ENCODE results near the gene TTC23L. TPM values are rescaled to one million over a fixed set of nuclear protein-coding genes. Genes with fewer than 3 reads are reported as not detected.

TTC23L gene
- total and polyA plus RNA-seq, 5 donors from 2014 or later: not detected

DNA sequence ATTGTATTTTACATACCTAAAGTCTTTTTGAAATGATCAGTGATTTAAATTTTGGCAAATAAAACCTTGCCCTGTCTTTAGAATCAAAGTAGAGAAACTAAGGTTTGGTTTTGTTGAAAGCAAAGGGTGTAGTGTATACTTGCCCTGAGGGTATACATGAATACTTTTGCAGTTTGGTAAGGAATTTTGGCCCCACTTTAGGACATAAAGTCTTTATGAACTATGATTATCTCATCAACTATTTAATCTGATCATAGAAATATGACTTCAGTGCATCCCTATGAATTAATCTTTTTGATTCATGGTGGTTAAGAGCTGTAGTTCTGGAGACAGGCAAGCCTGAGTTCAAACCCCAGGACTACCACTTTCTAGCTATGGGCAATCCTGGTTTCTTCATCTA, 58.7 kb downstream of the TTC23L start:
- Histone ChIP-seq H3K27me3 (ENCODE audit: control insufficient read depth, insufficient read depth, low read length) (no peaks in the 10 kb centered on the region), H3K4me3 (ENCODE audit: low read depth, low read length) (no peak overlapping the region), H3K4me1 (ENCODE audit: control insufficient read depth, insufficient read depth, low read length, poor library complexity, severe bottlenecking) (no peaks in the 10 kb centered on the region), H3K9me3 (ENCODE audit: control insufficient read depth in 2 of 2, low read length in 2 of 2) (no peaks in the 10 kb centered on the region), H3K36me3 (ENCODE audit: control insufficient read depth, insufficient read depth, low read length) (no peaks in the 10 kb centered on the region), H3K27ac (ENCODE audit: insufficient read depth, low read length, poor library complexity, severe bottlenecking) (no peak overlapping the region)
- Mint-ChIP-seq H3K27ac (no peak overlapping the region), H3K4me3 (no peak overlapping the region), H3K9me3 (no peaks in the 10 kb centered on the region), H3K4me1 (no peaks in the 10 kb centered on the region), H3K36me3 (peaks cover 14% of the 10 kb centered on the region), H3K27me3 (no peaks in the 10 kb centered on the region)
- no peak for DNase-seq
- no peak for ATAC-seq (ENCODE audit: low read depth in 2 of 2)

- H3K4me3 Mint-ChIP-seq: no peak overlapping the region
- H3K9me3 Mint-ChIP-seq: no peaks in the 10 kb centered on the region
- Histone ChIP-seq H3K9me3 (ENCODE audit: control insufficient read depth in 2 of 2, low read length in 2 of 2) (no peaks in the 10 kb centered on the region), H3K4me3 (ENCODE audit: low read depth, low read length) (no peak overlapping the region), H3K4me1 (ENCODE audit: control insufficient read depth, insufficient read depth, low read length, poor library complexity, severe bottlenecking) (no peaks in the 10 kb centered on the region), H3K27me3 (ENCODE audit: control insufficient read depth, insufficient read depth, low read length) (no peaks in the 10 kb centered on the region), H3K27ac (ENCODE audit: insufficient read depth, low read length, poor library complexity, severe bottlenecking) (no peak overlapping the region), H3K36me3 (ENCODE audit: control insufficient read depth, insufficient read depth, low read length) (no peaks in the 10 kb centered on the region)
- no peaks in the 10 kb centered on the region for H3K4me1 Mint-ChIP-seq
- DNase-seq (peak; percentile 25 to 63 (median 47)), ATAC-seq (ENCODE audit: low read depth in 2 of 2) (peak; percentile 42 to 68)
- H3K27me3 Mint-ChIP-seq: no peaks in the 10 kb centered on the region
- H3K27ac Mint-ChIP-seq: no peak overlapping the region
- H3K36me3 Mint-ChIP-seq: peaks cover 16% of the 10 kb centered on the region
Observed at GRCh38 chr5:34898258-34898895, 59.4 kb downstream of the TTC23L start.

DNA sequence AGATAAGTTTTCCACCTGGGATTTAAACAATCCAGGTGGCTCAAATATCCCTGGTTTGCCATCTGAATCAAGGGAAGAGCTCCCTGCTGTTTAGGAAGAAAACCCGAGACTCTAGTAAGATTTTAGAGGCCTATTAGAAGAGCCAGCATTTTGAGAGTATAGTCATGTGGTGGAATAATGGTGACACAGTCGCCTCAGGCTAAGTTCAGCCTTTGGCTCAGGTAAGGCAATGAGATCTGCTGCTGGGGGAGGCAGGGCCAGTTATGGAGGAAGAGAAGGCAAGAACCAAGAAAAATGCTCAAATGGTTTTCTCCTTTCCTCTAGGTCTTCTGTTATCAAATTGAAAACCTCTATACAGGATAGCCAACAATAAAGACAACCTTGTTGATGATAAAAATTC, 60.1 kb downstream of the TTC23L start:
- DNase-seq (no peak), ATAC-seq (ENCODE audit: low read depth in 2 of 2) (no peak)
- Histone ChIP-seq H3K9me3 (ENCODE audit: control insufficient read depth in 2 of 2, low read length in 2 of 2) (no peaks in the 10 kb centered on the region), H3K36me3 (ENCODE audit: control insufficient read depth, insufficient read depth, low read length) (no peaks in the 10 kb centered on the region), H3K4me3 (ENCODE audit: low read depth, low read length) (no peak overlapping the region), H3K4me1 (ENCODE audit: control insufficient read depth, insufficient read depth, low read length, poor library complexity, severe bottlenecking) (no peaks in the 10 kb centered on the region), H3K27ac (ENCODE audit: insufficient read depth, low read length, poor library complexity, severe bottlenecking) (no peak overlapping the region), H3K27me3 (ENCODE audit: control insufficient read depth, insufficient read depth, low read length) (no peaks in the 10 kb centered on the region)
- Mint-ChIP-seq H3K36me3 (peaks cover 19% of the 10 kb centered on the region), H3K9me3 (no peaks in the 10 kb centered on the region), H3K27ac (no peak overlapping the region), H3K4me1 (no peaks in the 10 kb centered on the region), H3K27me3 (no peaks in the 10 kb centered on the region), H3K4me3 (no peak overlapping the region)

DNA sequence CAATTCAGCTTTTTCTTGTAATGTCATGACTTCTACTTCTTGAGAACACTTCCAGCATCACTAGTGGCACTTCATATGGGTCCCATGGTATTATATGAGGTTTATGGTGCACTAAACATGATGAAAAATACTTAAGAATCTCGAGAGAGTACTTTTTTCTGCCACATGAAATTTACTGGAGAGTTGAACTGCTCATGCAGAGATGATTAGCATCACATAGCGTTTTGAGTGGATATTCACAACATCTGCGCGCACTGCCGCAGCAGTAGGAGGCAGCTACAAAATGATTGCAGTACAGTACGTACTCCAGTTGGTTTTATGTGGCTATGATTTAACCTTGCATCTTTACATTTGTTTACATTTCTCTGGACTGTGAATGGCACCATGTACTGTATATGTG, 61.7 kb downstream of the TTC23L start:
- no peak overlapping the region for H3K4me3 ChIP-seq (ENCODE audit: low read depth, low read length)
- H3K27ac ChIP-seq (ENCODE audit: insufficient read depth, low read length, poor library complexity, severe bottlenecking): no peak overlapping the region
- Mint-ChIP-seq H3K27ac (no peak overlapping the region), H3K27me3 (no peaks in the 10 kb centered on the region), H3K4me3 (no peak overlapping the region), H3K9me3 (no peaks in the 10 kb centered on the region), H3K4me1 (no peaks in the 10 kb centered on the region), H3K36me3 (peaks cover 21% of the 10 kb centered on the region)
- peaks cover 8% of the 10 kb centered on the region for H3K36me3 ChIP-seq (ENCODE audit: control insufficient read depth, insufficient read depth, low read length)
- H3K27me3 ChIP-seq (ENCODE audit: control insufficient read depth, insufficient read depth, low read length): no peaks in the 10 kb centered on the region
- H3K4me1 ChIP-seq (ENCODE audit: control insufficient read depth, insufficient read depth, low read length, poor library complexity, severe bottlenecking): no peaks in the 10 kb centered on the region
- DNase-seq (no peak), ATAC-seq (ENCODE audit: low read depth in 2 of 2) (no peak)
- H3K9me3 ChIP-seq (ENCODE audit: control insufficient read depth in 2 of 2, low read length in 2 of 2): no peaks in the 10 kb centered on the region

DNA sequence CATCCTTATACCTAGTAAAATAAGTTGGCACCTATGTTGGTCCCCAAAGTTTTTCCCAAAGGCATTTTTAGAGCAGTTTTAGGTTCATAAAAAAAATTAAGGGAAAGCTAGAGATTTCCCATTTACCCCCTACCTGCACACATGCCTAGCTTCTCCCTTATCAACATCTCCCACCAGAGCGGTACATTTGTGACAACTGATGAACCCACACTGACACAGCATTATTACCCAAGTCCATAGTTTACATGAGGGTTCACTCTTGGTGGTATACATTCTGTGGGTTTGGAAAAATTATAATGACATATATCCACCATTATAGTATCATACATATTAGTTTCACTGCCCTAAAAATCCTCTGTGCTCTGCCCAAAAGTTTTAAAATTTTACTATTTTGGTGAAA, 64.3 kb downstream of the TTC23L start:
- Histone ChIP-seq H3K4me3 (ENCODE audit: low read depth, low read length) (no peak overlapping the region), H3K4me1 (ENCODE audit: control insufficient read depth, insufficient read depth, low read length, poor library complexity, severe bottlenecking) (no peaks in the 10 kb centered on the region), H3K27ac (ENCODE audit: insufficient read depth, low read length, poor library complexity, severe bottlenecking) (no peak overlapping the region), H3K9me3 (ENCODE audit: control insufficient read depth in 2 of 2, low read length in 2 of 2) (no peaks in the 10 kb centered on the region), H3K27me3 (ENCODE audit: control insufficient read depth, insufficient read depth, low read length) (no peaks in the 10 kb centered on the region), H3K36me3 (ENCODE audit: control insufficient read depth, insufficient read depth, low read length) (peaks cover 13% of the 10 kb centered on the region)
- Mint-ChIP-seq H3K27ac (peak overlapping the region in 1 of 3 donors; percentile 39), H3K27me3 (no peaks in the 10 kb centered on the region), H3K4me3 (no peak overlapping the region), H3K36me3 (peaks cover 17% of the 10 kb centered on the region), H3K4me1 (no peaks in the 10 kb centered on the region), H3K9me3 (no peaks in the 10 kb centered on the region)
- ATAC-seq (ENCODE audit: low read depth in 2 of 2) (no peak), DNase-seq (no peak)

DNA sequence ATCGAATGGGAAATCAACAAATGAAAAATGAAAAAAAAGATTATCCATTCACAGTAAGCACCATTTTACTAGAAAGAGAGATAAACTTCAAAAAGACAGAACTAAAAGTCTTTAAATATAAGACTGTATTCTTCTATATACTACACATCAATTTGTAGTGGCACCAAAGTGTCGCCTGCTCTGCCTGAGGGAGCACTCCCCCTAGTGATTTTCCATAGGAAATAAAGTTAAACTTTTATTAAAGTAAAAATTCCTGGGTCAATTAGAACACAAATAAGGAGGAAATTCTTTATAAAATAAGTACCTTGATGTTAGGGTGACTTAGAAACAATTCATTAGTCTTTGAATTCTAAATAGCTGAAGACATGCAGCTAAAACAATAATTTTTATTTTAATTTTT, 66.6 kb downstream of the TTC23L start:
- Histone ChIP-seq H3K9me3 (ENCODE audit: control insufficient read depth in 2 of 2, low read length in 2 of 2) (no peaks in the 10 kb centered on the region), H3K4me1 (ENCODE audit: control insufficient read depth, insufficient read depth, low read length, poor library complexity, severe bottlenecking) (no peaks in the 10 kb centered on the region), H3K4me3 (ENCODE audit: low read depth, low read length) (no peak overlapping the region), H3K27ac (ENCODE audit: insufficient read depth, low read length, poor library complexity, severe bottlenecking) (no peak overlapping the region), H3K27me3 (ENCODE audit: control insufficient read depth, insufficient read depth, low read length) (no peaks in the 10 kb centered on the region), H3K36me3 (ENCODE audit: control insufficient read depth, insufficient read depth, low read length) (peaks cover 27% of the 10 kb centered on the region)
- no peak overlapping the region for H3K27ac Mint-ChIP-seq
- DNase-seq (no peak), ATAC-seq (ENCODE audit: low read depth in 2 of 2) (no peak)
- H3K9me3 Mint-ChIP-seq: no peaks in the 10 kb centered on the region
- H3K27me3 Mint-ChIP-seq: no peaks in the 10 kb centered on the region
- H3K36me3 Mint-ChIP-seq: peaks cover 21% of the 10 kb centered on the region
- peaks cover 0 to 2% (median 0%) of the 10 kb centered on the region in 4 donors for H3K4me1 Mint-ChIP-seq
- H3K4me3 Mint-ChIP-seq: no peak overlapping the region

- Histone ChIP-seq H3K9me3 (ENCODE audit: control insufficient read depth in 2 of 2, low read length in 2 of 2) (no peaks in the 10 kb centered on the region), H3K27me3 (ENCODE audit: control insufficient read depth, insufficient read depth, low read length) (no peaks in the 10 kb centered on the region), H3K27ac (ENCODE audit: insufficient read depth, low read length, poor library complexity, severe bottlenecking) (no peak overlapping the region), H3K4me1 (ENCODE audit: control insufficient read depth, insufficient read depth, low read length, poor library complexity, severe bottlenecking) (peaks cover 24% of the 10 kb centered on the region), H3K4me3 (ENCODE audit: low read depth, low read length) (peak overlapping the region; percentile 5), H3K36me3 (ENCODE audit: control insufficient read depth, insufficient read depth, low read length) (peaks cover 31% of the 10 kb centered on the region)
- no peak overlapping the region for H3K4me3 Mint-ChIP-seq
- H3K4me1 Mint-ChIP-seq: peaks cover 6 to 39% (median 19%) of the 10 kb centered on the region in 4 donors
- DNase-seq (no peak), ATAC-seq (ENCODE audit: low read depth in 2 of 2) (no peak)
- no peak overlapping the region for H3K27ac Mint-ChIP-seq
- H3K36me3 Mint-ChIP-seq: peaks cover 24% of the 10 kb centered on the region
- H3K27me3 Mint-ChIP-seq: no peaks in the 10 kb centered on the region
- no peaks in the 10 kb centered on the region for H3K9me3 Mint-ChIP-seq
Observed at GRCh38 chr5:34913072-34913471, 74.1 kb downstream of the TTC23L start.

DNA sequence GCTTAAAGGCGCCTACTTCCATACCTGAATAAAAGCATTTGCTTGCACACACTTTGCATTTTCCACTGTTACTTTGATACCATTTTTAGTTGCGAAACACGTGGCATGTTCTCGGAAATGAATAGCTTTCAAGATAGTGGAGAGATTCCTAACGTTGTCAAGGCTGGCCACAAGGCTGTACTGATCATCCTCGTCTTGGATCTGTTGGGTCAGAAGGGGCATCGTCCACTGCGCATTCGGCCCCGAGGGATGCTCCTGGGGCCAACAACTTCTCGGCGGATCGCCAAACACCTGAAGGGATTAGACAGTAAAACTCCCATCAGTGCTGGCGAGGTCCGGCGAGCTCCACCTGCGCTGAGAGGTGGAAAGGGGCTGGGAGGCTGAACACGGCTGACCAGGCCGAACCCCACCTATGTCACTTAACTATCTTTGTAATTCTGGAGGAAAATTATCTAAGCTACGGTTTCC, 75.7 kb downstream of the TTC23L start:
- H3K36me3 Mint-ChIP-seq: peaks cover 16% of the 10 kb centered on the region
- H3K27ac Mint-ChIP-seq: no peak overlapping the region
- H3K27me3 Mint-ChIP-seq: no peaks in the 10 kb centered on the region
- no peaks in the 10 kb centered on the region for H3K27me3 ChIP-seq (ENCODE audit: control insufficient read depth, insufficient read depth, low read length)
- DNase-seq (peak in 2 of 3 donors; percentile 8 to 28), ATAC-seq (ENCODE audit: low read depth in 2 of 2) (no peak)
- peaks cover 27% of the 10 kb centered on the region for H3K36me3 ChIP-seq (ENCODE audit: control insufficient read depth, insufficient read depth, low read length)
- H3K4me1 Mint-ChIP-seq: peaks cover 6 to 40% (median 19%) of the 10 kb centered on the region in 4 donors
- H3K4me3 ChIP-seq (ENCODE audit: low read depth, low read length): peak overlapping the region; percentile 96
- H3K9me3 Mint-ChIP-seq: no peaks in the 10 kb centered on the region
- H3K9me3 ChIP-seq (ENCODE audit: control insufficient read depth in 2 of 2, low read length in 2 of 2): no peaks in the 10 kb centered on the region
- H3K27ac ChIP-seq (ENCODE audit: insufficient read depth, low read length, poor library complexity, severe bottlenecking): peak overlapping the region; percentile 89
- no peak overlapping the region for H3K4me3 Mint-ChIP-seq
- peaks cover 24% of the 10 kb centered on the region for H3K4me1 ChIP-seq (ENCODE audit: control insufficient read depth, insufficient read depth, low read length, poor library complexity, severe bottlenecking)
